DMS79 (cell line): ENCODE measurements around the gene DHX8.
"Not testable (repeated sequence)": the region's sequence is repeated elsewhere in the genome, so short reads cannot be mapped to it uniquely, and the experiment has no call there.

Experiments used
- DNase-seq: peaks from one replicate; lab custom pipeline; 2025; lab: John Stamatoyannopoulos, UW

Gene DHX8

GRCh38 chr17:43483674-43484551 is at the start of gene DHX8:
Gene DHX8, plus strand, starts transcription at chr17:43483975. Its CDS starts 63 bp downstream, at chr17:43484038.
- peak; percentile 98 for DNase-seq

GRCh38 chr17:43434902-43435319 is 48.9 kb upstream of the DHX8 start:
- DNase-seq, result no peak

GRCh38 chr17:43437756-43438155 is 46.0 kb upstream of the DHX8 start:
- no peak for DNase-seq

GRCh38 chr17:43438626-43439025 is 45.1 kb upstream of the DHX8 start:
- no peak for DNase-seq

- no peak for DNase-seq
Observed at GRCh38 chr17:43439041-43439440, 44.7 kb upstream of the DHX8 start.

GRCh38 chr17:43442711-43443110 is 41.1 kb upstream of the DHX8 start:
- DNase-seq, result no peak

- DNase-seq, result no peak
Observed at GRCh38 chr17:43443381-43443780, 40.4 kb upstream of the DHX8 start.

GRCh38 chr17:43444223-43445008 is 39.4 kb upstream of the DHX8 start:
- no peak for DNase-seq

GRCh38 chr17:43445009-43445589 is 38.7 kb upstream of the DHX8 start:
- no peak for DNase-seq

- DNase-seq, result no peak
Observed at GRCh38 chr17:43446773-43447172, 37.0 kb upstream of the DHX8 start.

- no peak for DNase-seq
Observed at GRCh38 chr17:43448720-43449469, 34.9 kb upstream of the DHX8 start.

- DNase-seq, result no peak
Observed at GRCh38 chr17:43449470-43450248, 34.1 kb upstream of the DHX8 start.

- not testable (repeated sequence) for DNase-seq
Observed at GRCh38 chr17:43450791-43451190, 33.0 kb upstream of the DHX8 start.

- DNase-seq, result not testable (repeated sequence)
Observed at GRCh38 chr17:43451741-43452140, 32.0 kb upstream of the DHX8 start.

GRCh38 chr17:43453331-43453812 is 30.4 kb upstream of the DHX8 start:
- DNase-seq, result no peak

- DNase-seq, result no peak
Observed at GRCh38 chr17:43454868-43455267, 28.9 kb upstream of the DHX8 start.

- DNase-seq, result no peak
Observed at GRCh38 chr17:43456029-43456428, 27.7 kb upstream of the DHX8 start.

GRCh38 chr17:43456661-43457361 is 27.0 kb upstream of the DHX8 start:
- no peak for DNase-seq

GRCh38 chr17:43457362-43457692 is 26.4 kb upstream of the DHX8 start:
- no peak for DNase-seq

GRCh38 chr17:43459878-43460277 is 23.9 kb upstream of the DHX8 start:
- DNase-seq, result not testable (repeated sequence)
